HG02678 (cell line): ENCODE measurements around the gene BCL10.
A peak's percentile ranks its signal among the peaks of the same experiment; 100 is the strongest.

Source experiments
- ATAC-seq: cut with Tn5 transposase; IDR thresholded peaks from one replicate; pipeline ENCODE4 v1.9.1; 2021; ENCODE audit warnings: mild to moderate bottlenecking, moderate library complexity; ENCODE audit not compliant: unreplicated experiment

The BCL10 gene

DNA sequence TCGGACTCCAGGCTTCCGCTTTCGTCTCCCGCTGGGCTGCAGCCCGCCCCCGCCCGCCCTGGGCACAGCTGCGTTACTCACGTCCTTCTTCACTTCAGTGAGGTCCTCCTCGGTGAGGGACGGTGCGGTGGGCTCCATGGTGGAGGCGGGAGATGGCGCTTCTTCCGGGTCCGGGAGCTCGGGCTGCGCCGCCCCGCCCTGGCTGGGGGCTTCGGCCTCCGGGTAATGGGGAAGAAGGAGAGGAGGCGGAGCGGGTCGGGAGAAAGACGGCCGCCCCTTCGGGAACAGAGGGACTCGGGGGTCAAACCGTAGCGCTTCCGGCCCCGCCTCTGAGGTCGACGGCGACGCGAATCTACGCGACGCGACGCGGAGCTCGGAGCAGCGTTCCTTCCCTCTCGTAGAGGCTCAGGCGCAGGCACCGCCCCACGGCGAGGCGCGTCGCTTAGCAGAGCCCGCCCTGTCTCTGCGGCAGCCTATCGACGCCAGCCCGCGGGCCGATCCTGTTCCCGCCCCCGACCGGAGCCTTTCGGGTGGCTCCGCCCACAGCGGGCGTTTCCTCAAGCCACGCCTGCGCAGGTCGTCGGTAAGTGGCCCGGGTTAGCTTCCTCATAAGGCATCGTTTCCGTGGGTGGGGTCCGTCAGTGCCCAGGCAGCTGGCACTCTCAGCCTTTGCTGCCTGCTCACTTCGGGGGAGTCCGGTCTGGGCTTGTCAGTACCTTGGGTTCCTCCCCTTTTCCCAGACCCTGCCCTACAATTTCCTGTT is at the start of gene BCL10:
Gene BCL10, minus strand, starts transcription at position 418 of the 763 bp plus-strand sequence. Its CDS starts 280 bp downstream, at position 138.
- peak; percentile 95 for ATAC-seq

DNA sequence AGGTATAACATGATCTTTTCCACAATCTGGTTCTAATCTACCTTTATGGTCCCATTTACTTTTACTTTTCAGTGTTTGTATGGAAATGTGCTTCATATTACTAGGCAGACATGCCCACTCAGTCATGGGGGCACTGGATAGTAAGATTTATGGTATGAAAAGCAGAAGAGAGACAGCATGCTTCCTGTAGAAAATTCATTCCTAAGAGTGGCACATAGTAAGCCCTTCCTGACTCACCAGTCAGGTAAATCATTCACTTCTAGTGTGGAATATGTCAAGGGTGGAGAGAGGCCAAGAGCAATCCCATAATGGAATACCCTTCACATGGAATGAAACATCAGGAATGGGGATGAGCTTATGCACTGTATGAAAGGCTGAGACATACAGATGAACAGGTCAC is 49.5 kb upstream of the BCL10 start:
- no peak for ATAC-seq

DNA sequence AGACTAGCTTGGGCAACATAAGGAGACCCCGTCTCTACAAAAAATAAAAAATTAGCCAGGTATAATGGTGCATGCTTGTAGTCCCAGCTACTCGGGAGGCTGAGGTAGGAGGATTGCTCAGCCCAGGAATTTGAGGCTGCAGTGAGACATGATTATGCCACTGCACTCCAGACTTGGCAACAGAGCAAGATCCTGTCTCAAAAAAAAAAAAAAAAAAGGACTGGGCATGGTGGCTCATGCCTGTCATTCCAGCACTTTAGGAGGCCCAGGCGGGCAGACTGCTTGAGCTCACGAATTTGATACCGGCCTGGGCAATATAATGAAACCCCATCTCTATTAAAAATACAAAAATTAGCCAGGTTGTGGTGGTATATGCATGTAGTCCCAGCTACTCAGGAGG is 47.3 kb upstream of the BCL10 start:
- ATAC-seq = no peak

DNA sequence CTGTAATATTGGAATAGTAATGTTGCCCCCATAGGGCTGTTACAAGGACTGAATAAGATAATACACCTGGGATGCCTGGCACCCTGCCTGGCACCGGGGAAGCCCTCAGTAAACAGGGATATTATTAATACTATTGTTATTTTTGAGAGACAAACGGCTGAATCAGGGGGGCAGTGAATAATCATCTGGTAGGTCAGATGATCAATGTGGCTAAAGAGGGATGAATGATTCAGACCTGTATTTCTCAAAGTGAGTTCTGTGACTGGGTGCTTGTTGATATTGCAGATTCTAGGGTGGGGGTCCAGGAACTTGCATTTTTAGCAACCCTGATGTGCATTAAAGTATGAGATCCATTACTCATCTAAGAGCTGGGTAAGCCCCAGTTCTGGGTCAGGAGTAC is 46.2 kb upstream of the BCL10 start:
- ATAC-seq = no peak

DNA sequence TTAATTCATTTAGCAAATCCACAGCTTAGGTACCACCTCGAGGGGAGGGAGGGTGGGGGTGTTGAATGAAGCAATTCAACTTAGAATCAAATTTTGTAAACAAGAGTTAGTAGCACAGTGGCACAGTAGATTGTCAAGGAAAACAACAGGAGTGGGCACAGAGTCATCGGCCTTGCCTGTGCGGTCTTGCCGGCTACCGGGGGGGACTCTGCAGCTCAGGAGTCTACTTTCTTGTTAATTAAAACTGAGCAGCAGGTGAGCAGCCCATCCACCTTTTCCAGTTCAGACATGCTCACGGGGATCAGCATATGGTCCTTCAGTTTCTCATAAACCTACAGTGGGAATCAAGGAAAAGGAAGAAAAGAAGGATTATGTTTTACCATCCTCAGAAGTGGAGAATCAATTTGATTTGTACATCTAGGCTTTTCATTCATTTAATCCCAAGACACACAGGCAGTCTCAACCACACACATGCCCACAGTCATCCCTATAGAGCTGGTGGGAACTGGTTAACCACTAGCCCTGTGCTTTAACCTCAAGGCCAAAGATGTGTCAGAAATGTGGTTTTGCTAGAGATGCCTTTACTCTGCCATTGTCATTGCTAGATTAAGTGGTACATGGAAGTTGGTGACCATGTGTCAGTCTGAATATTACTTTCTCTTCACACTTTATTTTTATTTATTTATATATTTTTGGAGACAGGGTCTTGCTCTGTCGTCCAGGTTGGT is 45.0 kb upstream of the BCL10 start:
- ATAC-seq = no peak

DNA sequence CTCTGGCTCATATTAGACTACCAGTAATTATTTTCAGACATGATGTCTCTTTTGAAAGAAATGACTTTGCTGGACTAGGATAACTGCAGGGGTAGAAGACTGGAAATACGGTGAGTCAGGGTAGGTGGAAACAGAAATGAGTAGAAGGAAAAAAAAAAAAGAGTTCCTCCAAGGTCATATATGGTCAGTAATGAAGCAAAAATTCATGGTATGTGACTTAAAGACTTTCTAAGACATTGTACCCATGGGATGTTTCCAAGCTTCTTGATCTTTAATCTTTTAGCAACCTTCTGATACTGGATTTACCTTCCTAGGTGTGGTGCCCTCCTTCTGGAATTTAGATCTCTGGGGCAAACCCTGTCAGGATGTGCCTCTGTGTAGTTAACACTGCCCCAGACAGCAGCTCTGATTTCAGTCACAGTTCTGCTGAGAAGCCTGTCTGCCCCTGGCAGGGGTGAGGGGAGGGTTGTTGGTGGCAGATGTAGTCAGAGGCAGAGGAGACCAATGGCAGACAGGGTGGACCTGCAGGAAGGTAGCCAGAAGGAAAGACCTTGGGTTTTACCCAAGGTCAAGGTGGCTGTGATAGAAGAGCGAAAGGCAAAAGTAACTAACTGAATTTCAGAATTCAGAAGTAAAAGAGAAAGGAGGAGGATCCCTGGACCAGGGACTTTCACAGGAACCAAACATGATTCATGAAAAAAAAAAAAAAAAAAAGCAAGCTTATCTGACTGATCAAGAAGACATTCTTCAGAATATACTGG is 44.1 kb upstream of the BCL10 start:
- no peak for ATAC-seq

DNA sequence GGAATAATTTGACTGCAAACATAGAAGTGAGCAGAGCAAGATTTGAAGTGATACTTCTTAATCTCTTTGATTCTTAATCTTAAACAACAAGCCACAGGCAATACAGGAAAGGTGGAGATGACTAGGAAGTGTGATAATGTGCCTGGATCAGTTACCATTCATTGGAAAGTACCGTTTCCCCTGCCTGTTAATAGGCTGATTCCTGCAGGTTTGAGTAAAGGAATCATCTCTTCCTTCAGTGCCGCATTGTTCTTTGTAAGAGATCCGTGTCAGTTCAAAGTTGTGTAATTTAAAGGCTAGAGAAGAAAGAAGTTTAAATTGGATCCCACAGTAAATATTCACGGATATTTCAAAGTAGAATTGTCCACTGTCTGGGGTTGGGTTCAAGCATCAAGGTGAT is 43.5 kb upstream of the BCL10 start:
- no peak for ATAC-seq

DNA sequence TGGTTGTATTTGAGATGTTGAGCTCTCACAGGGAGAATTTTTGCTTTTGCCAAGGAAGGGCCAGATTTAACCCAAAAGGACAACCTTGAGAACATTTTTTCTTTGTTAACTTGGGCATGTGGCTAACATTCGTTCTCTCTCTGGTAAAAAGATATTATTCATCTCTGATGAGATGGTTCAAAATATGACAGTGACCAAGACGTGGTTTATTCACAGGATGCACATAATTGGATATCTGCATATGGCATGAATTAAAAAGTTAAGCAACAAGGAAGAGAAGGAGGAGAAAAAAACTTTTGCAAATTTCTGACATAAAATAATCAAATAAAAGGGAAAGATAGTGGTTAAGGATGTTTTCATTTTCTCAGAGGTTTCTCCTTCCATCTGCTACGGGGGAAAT is 43.1 kb upstream of the BCL10 start:
- ATAC-seq = no peak

DNA sequence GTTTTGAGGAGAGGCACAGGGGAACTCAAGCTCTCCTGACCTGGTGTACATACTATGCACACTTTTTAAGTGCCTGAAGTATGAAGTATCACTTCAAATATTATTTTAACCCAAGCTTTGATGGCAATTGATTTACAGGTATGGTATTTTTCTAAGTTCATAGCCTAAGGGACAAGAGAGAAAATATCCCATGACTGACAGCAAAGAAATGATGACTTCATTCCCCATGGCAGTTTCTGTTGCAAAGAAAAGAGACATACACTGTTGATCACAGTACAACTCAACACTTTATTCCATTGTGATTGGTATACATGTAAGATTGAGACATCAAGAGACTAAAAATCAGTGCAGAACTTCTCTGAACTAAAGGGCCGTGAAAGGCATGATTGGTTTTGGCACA is 41.8 kb upstream of the BCL10 start:
- no peak for ATAC-seq

DNA sequence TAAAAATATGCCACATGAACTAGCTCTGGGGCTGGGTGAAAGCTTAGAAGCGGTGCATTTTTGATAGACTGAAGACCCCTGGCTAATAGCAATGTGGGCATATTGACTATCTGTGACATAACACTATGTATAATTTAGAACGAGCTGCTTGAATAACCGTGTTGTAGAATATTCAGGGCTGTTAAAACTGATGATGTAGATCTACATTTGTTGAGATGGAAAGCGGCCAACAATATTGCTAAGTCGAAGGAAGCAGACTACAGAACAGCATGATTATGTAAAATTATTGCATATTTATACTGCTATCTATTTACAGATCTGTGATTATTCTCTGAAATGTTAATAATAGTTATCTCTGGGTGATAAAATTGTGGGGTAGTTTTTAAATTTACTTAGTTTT is 41.1 kb upstream of the BCL10 start:
- no peak for ATAC-seq

DNA sequence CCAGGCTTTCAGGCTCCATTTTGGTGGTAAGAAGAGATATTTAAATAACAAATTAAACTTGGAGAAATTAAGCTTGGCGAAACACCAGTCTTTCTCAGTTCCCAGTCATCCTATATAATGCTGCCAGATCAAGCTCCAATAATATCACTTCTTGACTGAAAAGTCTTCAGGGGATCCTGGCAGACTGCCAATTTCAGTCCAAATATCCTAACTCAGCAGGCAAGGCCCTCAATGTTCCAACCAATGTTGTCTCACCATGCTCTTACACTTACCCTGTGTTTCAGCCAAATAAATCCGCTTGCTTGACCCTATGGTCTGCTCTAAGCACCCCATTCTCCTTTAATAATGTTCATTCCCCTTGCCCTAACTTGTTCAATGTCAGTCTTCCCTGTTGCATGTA is 39.9 kb upstream of the BCL10 start:
- no peak for ATAC-seq

DNA sequence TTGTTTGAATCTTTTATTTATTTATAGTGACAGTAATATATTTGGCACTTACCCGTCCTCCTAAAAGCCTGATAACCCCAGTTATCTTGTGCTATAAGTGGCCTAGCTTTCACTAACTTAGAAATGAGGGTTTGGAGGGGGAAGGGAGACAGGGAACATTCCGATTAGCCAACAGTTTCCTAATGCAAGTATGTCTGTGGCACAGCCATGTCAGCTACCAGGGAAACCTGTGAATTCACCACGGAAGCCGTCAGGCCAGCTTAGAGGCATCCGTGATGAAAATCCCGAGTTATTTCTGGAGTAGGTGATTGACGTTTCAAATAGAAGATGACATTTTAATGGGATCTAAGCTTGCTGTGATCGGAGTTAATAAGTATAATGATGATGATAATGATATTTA is 39.4 kb upstream of the BCL10 start:
- ATAC-seq = no peak

DNA sequence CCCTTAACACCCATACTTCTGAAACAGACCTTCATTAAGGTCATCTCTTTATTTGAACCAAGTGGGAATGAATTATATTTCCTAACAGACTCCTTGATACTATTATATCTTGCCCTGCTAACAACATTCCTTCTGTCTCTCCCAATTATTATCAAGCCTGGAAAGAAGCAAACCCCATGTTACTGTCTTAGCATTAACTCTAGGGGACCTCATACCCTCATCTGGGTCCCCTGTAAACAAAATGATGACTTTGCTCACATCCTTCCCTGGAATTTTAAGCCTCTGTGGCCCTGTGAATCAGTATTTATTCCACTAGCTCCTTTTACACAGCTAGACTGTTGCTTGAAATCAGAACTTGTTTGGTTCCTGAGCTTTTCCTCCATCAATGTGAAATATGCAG is 38.3 kb upstream of the BCL10 start:
- ATAC-seq = no peak

DNA sequence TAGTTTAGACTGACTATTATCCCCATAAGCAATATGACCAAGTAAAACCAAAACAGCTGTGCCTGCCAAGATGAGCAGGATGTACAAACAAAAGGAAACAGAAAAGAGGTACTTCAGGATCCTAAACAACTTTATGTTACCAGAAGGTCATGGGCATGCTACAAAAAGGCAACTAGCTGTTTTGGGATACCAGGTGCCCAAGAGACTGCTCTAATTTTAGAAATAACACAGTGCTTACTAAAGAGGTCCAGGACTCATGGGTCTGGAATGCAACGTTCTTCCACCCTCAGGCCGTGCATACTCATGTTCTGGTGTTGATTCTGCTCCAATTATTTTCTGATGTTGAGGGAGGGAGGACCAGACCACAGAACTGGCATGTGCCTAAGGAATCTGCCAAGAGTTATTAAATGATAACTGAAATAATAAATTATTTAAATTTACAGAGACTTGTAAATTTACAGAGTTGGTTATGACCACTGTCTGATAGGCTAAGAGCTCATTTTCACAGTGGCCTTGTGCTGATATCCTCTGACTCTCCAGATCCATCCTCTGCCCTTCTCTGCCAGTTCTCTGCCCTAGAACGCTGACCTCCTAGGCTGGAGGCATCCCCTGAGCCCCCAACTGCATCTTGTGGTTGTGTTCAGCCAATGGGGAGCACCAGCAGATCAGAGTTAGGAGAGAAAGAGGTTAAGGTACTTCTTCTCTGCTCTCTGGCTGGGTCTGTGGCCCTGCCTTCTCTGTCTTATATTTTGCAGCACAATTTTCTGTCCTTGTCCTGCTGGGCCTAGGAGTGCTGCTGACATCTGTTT is 37.7 kb upstream of the BCL10 start:
- ATAC-seq = no peak

DNA sequence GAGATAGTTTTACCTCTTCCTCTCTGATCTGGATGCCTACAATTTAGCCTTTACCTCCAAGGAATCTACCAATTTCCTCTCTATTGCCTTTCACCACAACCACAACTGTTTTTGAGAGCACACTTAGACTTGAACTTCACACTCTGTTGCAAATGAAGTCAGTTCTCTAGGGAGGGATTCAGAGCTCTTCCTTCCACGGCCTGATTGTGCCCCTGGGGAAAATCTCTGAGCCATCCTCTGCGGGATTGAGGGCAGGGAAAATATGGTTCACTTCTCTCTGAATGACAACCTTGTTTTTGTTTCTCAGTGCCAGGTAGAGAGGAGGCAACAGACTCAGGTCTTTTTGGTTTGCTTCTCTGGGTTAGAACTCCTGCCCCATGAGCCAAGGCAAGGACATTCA is 35.4 kb upstream of the BCL10 start:
- ATAC-seq = no peak

DNA sequence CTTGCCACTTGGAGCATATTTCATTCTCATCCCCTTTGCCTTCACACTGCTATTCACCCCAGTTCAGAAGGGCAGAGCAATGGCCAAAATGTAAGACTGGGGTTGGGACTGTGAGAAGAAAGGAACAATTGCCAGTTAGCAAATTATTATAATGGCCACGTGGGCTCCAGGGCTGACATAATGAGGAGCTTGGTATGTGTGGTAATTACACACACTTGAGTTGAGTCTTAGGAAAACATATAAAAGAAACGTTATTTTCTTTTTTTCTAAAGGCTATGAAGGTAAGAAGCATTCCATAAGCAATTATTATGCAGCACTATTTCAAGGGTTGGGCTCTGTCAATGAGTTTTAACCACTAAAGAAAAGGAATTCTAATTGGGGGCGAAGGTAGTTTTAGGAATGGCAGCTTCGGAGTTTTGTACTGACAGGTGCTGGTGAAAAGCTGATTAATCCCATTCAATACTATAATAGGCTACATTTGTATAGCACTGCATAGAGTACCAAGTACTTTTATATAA is 32.5 kb upstream of the BCL10 start:
- no peak for ATAC-seq

DNA sequence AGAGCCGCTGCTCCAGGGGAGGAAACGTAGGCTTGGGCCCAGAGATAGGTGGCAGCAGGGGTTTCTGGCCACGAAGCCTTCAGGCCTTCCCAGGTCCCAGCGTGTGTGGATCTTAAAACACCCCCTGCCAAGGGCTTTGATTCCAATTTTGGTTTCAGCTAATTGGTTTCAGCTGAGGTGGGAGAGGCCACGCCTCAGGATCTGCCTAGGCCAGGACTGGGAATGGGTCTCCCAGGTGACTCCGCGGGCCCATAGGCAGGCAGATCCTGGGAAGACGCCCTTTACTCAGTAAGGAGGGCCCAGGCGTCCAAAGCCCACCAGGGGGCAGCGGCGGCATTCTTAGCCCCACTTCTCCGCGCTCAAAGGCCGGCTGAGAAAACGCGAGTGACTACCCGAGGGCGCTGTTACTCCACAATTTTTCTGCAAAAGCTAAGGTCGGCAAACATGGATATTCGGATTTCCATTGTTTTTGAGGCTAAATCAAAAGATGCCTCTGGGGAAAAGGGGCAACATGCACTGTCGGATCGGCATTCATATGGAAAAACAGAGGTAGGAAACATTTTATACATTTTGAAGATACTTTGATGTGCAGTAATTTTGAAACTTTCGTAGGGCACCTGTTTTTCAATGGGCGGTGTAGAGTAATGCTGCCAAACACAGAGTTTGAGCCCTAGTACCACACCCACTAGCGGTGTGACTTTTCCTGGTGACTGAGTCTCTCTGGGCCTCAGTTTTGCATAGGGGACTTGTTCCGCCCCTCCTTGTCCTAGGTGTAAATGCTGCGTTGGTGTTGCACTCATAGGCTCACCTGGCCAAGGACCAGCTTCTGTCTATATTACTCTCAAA is 31.8 kb upstream of the BCL10 start:
- peak; percentile 89 for ATAC-seq

DNA sequence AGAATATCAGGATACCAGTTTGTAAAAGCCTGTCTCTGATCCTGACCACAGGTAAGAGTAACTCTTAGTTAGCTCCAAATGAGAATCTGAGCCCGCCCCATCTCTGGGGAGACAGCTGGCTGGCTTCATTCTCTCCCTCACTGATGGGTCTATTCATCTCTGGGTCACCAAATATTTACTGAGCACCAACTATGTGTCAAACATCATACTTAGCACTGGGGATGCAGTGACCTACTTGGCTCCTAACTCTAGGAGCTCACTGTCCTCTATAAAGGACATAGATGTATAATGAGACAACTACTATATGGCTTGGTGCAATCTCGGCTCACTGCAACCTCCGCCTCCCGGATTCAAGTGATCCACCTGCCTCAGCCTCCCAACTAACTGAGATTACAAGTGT is 29.8 kb upstream of the BCL10 start:
- ATAC-seq = no peak

DNA sequence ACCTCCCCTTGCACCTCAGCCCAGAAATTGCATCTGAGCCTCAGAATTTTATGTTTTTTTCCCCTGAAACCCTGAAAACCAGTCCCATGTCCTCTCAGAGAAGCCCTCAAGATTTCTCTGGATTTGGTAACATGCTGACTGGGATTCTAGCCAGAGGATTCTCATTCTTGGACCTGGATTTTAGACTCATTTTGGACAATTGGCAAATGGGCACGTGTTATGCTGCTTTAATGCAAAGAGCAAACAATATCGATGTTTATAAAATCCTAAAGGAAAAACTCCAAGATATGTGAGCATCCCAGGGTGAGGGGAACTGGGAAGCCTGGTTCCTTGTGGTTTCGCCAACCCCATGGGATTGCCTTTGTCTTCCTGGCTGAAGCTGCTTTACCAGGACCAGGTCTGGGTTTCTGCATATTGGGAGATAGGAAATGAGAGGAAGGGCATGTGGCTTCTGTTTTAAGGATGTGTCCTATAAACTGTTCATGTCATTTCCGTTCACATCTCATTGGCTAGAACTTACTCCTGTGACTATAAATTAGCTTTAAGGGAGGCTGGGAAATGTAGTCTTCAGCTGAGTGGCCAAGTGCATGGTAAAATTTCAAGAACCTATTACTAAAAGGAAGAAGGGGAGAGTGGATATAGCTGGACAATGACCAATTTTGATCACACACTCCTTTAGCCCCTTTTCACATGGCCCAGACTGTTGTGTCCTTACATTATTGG is 27.2 kb upstream of the BCL10 start:
- ATAC-seq = no peak
